DMS53 treated with DMSO at 0.1 percent for 48 hours (cell line): ENCODE data around the gene UGT1A8.
A peak's percentile ranks its signal among the peaks of the same experiment; 100 is the strongest.
"Not testable (repeated sequence)": the region's sequence is repeated elsewhere in the genome, so short reads cannot be mapped to it uniquely, and the experiment has no call there.

ENCODE experiments used
- DNase-seq: peaks from one replicate; lab custom pipeline; 2025; ENCODE audit not compliant: unreplicated experiment; lab: John Stamatoyannopoulos, UW

Gene UGT1A8

GRCh38 chr2:233639860-233640259, 22.4 kb downstream of the UGT1A8 start:
- DNase-seq = no peak

- DNase-seq = peak; percentile 1
Measured at GRCh38 chr2:233643128-233643527, 25.7 kb downstream of the UGT1A8 start.

GRCh38 chr2:233646033-233646432, 28.6 kb downstream of the UGT1A8 start:
- not testable (repeated sequence) for DNase-seq

GRCh38 chr2:233650981-233651380, 33.5 kb downstream of the UGT1A8 start:
- no peak for DNase-seq

- DNase-seq = no peak
Measured at GRCh38 chr2:233651430-233651829, 34.0 kb downstream of the UGT1A8 start.

GRCh38 chr2:233654501-233654900, 37.1 kb downstream of the UGT1A8 start:
- no peak for DNase-seq

- DNase-seq = no peak
Measured at GRCh38 chr2:233655043-233655442, 37.6 kb downstream of the UGT1A8 start.

- not testable (repeated sequence) for DNase-seq
Measured at GRCh38 chr2:233655943-233656342, 38.5 kb downstream of the UGT1A8 start.

- DNase-seq = no peak
Measured at GRCh38 chr2:233656443-233656842, 39.0 kb downstream of the UGT1A8 start.

- DNase-seq = no peak
Measured at GRCh38 chr2:233658610-233659009, 41.2 kb downstream of the UGT1A8 start.

- no peak for DNase-seq
Measured at GRCh38 chr2:233663911-233664310, 46.5 kb downstream of the UGT1A8 start.

- no peak for DNase-seq
Measured at GRCh38 chr2:233668605-233669260, 51.3 kb downstream of the UGT1A8 start.

GRCh38 chr2:233671290-233672161, 54.1 kb downstream of the UGT1A8 start, which contains the start of gene UGT1A9:
Gene UGT1A9, plus strand, starts transcription at chr2:233671898. Its CDS starts 37 bp downstream, at chr2:233671935.
- no peak for DNase-seq

- DNase-seq = no peak
Measured at GRCh38 chr2:233672886-233673285, 55.5 kb downstream of the UGT1A8 start.

GRCh38 chr2:233673896-233674295, 56.5 kb downstream of the UGT1A8 start:
- no peak for DNase-seq

- DNase-seq = no peak
Measured at GRCh38 chr2:233674314-233674713, 56.9 kb downstream of the UGT1A8 start.

- DNase-seq = no peak
Measured at GRCh38 chr2:233674995-233675394, 57.6 kb downstream of the UGT1A8 start.

- no peak for DNase-seq
Measured at GRCh38 chr2:233676046-233676445, 58.6 kb downstream of the UGT1A8 start.

- DNase-seq = no peak
Measured at GRCh38 chr2:233679196-233679595, 61.8 kb downstream of the UGT1A8 start.

GRCh38 chr2:233680361-233681045, 63.1 kb downstream of the UGT1A8 start:
- DNase-seq = no peak

- no peak for DNase-seq
Measured at GRCh38 chr2:233681521-233682099, 64.2 kb downstream of the UGT1A8 start, which contains the start of gene UGT1A7. Gene UGT1A7, plus strand, starts transcription at chr2:233681901. Its CDS starts 37 bp downstream, at chr2:233681938.
